ENCODE measurements around the gene STMN1. TPM values are rescaled to one million over a fixed set of nuclear protein-coding genes. Genes with fewer than 3 reads are reported as not detected.

The STMN1 gene
- total and polyA plus RNA-seq, 2 of the 8 experiments (the other 6 are each of a cell fraction or from before 2014, with no cell fraction given), result 116 to 564 TPM

DNA sequence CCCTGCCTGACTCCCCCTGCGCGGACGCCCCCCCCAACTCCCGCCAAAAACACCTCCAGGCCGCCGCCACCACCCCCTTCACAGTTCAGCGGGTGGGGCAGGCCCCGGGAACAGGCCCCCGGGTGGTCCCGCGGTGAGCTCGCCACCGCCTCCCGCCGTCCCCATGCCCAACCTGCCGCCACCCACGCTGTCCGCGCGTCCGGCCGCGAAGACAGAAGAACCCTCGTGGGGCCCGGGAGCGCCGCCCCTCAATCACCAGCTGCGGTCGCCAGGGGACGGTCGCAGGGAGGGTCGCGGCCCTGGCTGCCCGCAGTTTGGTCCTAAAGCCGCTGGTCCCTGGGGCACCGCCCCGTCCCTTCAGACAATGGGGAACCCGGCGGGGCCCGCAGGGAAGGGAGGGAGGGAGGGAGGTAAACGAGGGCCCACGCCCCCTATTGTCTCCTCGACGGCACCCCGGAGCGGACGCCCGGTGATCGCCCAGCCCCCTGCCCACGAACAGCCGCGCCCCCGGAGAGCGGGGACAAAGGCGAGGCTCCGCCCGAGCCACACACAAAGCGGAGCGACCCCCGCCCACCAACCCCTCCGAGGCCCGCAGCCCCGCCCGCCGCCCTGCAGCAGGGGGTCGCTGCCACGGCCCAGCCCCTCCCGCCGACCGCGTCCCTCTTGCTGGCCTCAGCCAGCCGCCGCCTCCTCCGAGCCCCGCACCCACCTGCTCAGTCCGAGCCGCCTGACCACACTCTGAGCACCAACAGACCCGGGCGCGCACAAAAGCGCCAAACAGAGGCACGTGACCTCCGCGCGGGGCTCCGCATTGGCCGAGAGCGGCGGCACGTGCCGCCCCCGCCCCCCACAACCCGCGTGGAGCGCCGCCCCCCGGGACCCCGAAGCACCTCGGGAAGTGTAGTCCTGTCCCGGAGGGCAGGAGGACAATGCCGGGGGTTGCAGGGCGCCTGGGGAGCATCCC is at the start of gene STMN1 (continued):
- peak; percentile 95 for TF ChIP-seq TBP (IDR thresholded peaks at IDR 0.05; ENCODE audit: low read depth, low read length)
- TF ChIP-seq RAD21 (IDR thresholded peaks at IDR 0.05 in 1 of 2, conservative IDR thresholded peaks at IDR 0.05 in 1 of 2; ENCODE audit: low read depth in 2 of 2, low read length in 2 of 2), result peak in 1 of 2 experiments; percentile 12; a peak in 1 of 4 replicates
- TF ChIP-seq RFX5 (IDR thresholded peaks at IDR 0.05; ENCODE audit: borderline replicate concordance, low read depth, low read length), result no peak
- TF ChIP-seq POLR2A (IDR thresholded peaks at IDR 0.05; ENCODE audit: control extremely low read depth in 1 of 2, low read depth in 2 of 2, low read length in 2 of 2), result peak; percentile 89 to 93
- TF ChIP-seq HDAC2 (IDR thresholded peaks at IDR 0.05; ENCODE audit: borderline replicate concordance in 1 of 2, low read depth in 2 of 2, low read length in 2 of 2), result peak; percentile 62 to 90; a peak in 2 of 4 replicates
- no peak for TF ChIP-seq FOSL1 (IDR thresholded peaks at IDR 0.05; ENCODE audit: insufficient read depth, low read depth, low read length)
- no peak for TF ChIP-seq TCF12 (IDR thresholded peaks at IDR 0.05; ENCODE audit: low read depth, low read length)
- peak; percentile 80 for TF ChIP-seq E2F6 (IDR thresholded peaks at IDR 0.05)
- no peak for TF ChIP-seq ATF2 (IDR thresholded peaks at IDR 0.05; ENCODE audit: low read length)
- no peak for TF ChIP-seq ZNF274 (IDR thresholded peaks at IDR 0.05; ENCODE audit: borderline replicate concordance, extremely low read depth, low read length)
- peak; percentile 97 for TF ChIP-seq POLR2AphosphoS5 (IDR thresholded peaks at IDR 0.05; ENCODE audit: low read depth, low read length)
- TF ChIP-seq TAF1 (IDR thresholded peaks at IDR 0.05; ENCODE audit: low read depth, low read length), result peak; percentile 98
- peak; percentile 98 for TF ChIP-seq ATF3 (IDR thresholded peaks at IDR 0.05; ENCODE audit: insufficient read depth, low read depth, low read length)
- no peak for TF ChIP-seq RXRA (IDR thresholded peaks at IDR 0.05; ENCODE audit: insufficient read depth, low read depth, low read length)
- no peak for TF ChIP-seq EP300 (IDR thresholded peaks at IDR 0.05; ENCODE audit: borderline replicate concordance in 1 of 2, low read depth in 2 of 2, low read length in 2 of 2)
- no peak; the same call in 1 of the 2 replicates for TF ChIP-seq BACH1 (IDR thresholded peaks at IDR 0.05; ENCODE audit: low read length)
- no peak for TF ChIP-seq GABPA (IDR thresholded peaks at IDR 0.05; ENCODE audit: borderline replicate concordance, insufficient read depth, low read length)
- no peak for TF ChIP-seq SRF (IDR thresholded peaks at IDR 0.05; ENCODE audit: low read depth, low read length)
- TF ChIP-seq BCL11A (IDR thresholded peaks at IDR 0.05; ENCODE audit: low read depth in 2 of 2, low read length in 2 of 2), result no peak

Data from H1 (cell line).